GM18951 (cell line): ENCODE results near the gene SNX9.
"Not testable (repeated sequence)": the region's sequence is repeated elsewhere in the genome, so short reads cannot be mapped to it uniquely, and the experiment has no call there.

Experiments used
- POLR2A ChIP-seq: IDR thresholded peaks from 4 replicates; pipeline ENCODE4 v1.6.1; 2011; ENCODE audit warnings: mild to moderate bottlenecking; ENCODE audit not compliant: insufficient read length, insufficient read depth; ENCODE audit errors: extremely low read depth
- in situ Hi-C: fragments of 300-500 bp; cut with MboI; formaldehyde crosslinking; loops from one replicate; pipeline ENCODE4 v1.12.0; 2022; ENCODE audit warnings: low sequenced_read_pairs, mixed read lengths, inconsistent platforms; ENCODE audit not compliant: unreplicated experiment

Gene SNX9

GRCh38 chr6:157791450-157791849 lies 31.6 kb upstream of the SNX9 start:
- in situ Hi-C loops, result no loop called here
- TF ChIP-seq POLR2A, result no peak

GRCh38 chr6:157792671-157793070 lies 30.4 kb upstream of the SNX9 start:
- in situ Hi-C loops, result no loop called here

DNA sequence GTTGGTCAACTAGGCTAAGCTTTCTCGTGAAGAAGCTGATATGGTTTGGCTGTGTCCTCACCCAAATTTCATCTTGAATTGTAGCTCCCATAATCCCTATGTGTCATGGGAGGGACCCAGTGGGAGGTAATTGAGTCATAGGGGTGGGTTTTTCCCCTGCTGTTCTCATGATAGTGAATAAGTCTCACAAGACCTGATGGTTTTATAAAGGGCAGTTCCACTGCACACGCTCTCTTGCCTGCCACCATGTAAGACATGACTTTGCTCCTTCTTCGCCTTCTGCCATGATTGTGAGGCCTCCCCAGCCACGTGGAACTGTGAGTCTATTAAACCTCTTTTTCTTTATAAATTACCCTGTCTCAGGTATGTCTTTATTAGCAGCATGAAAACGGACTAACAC lies 29.0 kb upstream of the SNX9 start:
- in situ Hi-C loops, result not testable (repeated sequence)

More at GRCh38 chr6:157792671-157793070, 30.4 kb upstream of the SNX9 start:
- TF ChIP-seq POLR2A, result no peak

DNA sequence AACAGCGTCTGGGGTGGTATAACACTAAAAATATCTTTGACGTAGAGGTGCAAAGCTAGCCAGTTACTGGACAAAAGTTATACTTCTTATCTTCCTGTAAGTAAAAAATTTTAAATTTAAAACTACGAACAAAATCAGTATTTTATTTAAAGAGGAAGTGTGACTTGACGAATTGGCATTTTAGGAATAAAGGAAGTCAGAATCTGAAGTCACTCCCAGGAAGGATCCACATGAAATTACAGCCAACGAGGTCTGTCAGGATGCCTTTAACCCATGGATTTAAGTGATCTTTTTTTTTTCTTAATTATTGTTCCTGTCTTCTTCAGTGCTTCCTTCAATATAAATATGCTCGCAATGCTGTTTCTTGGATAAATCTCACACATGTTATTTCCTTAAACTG lies 27.2 kb upstream of the SNX9 start:
- no peak for TF ChIP-seq POLR2A
- in situ Hi-C loops, result no loop called here

- in situ Hi-C loops, result no loop called here
- TF ChIP-seq POLR2A, result no peak
Measured at GRCh38 chr6:157798851-157799250, 24.2 kb upstream of the SNX9 start.

DNA sequence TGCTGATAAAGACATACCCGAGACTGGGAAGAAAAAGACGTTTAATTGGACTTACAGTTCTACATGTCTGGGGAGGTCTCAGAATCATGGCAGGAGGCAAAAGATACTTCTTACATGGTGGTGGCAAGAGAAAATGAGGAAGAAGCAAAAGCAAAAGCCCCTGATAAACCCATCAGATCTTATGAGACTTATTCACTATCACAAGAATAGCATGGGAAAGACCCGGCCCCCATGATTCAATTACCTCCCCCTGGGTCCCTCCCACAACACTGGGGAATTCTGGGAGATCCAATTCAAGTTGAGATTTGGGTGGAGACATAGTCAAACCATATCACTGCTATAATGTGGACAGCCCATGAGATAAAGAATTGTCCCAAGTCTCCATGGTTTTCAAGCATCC lies 23.5 kb upstream of the SNX9 start:
- in situ Hi-C loops, result not testable (repeated sequence)

DNA sequence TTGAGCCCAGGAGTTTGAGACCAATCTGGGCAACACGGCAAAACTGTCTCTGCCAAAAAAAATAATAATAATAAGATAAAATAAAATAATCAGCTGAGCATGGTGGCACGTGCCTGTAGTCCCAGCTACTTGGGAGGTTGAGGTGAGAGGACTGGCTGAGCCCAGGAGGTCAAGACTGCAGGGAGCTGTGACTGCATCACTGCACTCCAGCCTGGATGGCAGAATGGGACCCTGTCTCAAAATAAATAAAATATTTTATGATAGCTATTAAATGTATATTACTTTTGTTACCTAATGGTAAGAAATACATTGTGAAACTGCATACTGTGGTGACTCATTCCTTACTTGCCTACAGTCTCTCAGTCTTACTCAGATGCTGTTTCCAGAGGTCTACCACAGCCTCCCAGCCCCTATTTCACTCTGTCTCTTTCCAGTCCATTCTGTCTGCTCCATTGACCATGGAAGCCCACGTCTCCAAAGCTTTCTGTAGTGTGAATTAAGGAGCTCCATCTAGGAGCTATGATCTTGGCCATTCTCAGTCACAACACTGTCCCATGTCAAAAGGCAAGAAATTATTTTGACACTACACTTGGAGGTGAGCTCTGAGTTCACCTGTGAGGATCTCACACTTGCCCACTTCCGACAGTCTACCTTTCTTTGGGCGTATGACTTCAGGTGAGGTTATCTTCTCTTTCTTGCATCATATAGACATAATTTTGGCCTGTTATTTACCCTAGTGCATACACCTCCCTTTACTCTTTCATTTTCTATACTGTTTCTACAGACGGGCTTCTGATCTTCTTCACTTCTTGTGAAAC lies 22.4 kb upstream of the SNX9 start:
- in situ Hi-C loops, result no loop called here
- TF ChIP-seq POLR2A, result no peak

DNA sequence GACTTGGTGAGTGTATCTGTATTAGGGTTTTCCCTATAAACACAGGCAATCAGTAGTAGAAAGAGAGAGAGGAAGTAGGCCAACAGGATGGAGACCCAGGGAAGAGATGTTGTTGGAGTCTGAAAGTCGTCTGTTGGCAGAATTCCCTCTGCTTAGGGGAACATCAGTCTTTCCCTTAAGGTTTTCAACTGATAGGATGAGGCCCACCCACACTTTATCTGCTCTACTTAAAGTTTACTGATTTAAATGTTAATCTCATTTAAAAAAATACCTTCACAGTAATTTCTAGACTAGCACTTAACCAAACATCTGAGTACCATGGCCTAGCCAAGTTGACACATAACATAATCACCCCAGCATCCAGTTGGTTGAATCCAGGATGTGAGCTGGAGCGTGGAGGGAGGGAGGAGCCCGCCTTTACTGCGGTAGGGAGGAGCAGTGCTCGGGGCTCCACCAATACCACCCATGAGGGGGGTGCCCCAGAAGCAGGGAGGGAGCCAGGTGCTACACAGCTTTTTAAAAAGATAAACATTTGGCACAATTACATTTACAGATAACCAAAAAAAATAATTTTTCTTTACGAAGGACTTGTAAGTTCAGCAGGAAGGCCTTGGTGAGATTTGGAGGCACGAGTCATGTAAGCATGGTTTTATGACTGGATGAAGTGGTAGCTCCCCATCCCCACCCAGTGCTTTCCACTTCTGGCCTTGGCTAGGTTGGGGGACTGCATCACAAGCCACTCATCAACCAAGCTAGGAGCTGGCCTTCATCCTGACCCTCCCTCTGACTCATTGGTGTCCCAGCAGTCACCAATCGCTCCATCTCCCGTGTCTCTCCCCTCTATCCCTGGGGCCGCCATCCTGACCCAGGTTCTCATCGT lies 18.4 kb upstream of the SNX9 start:
- in situ Hi-C loops, result no loop called here
- TF ChIP-seq POLR2A, result no peak

DNA sequence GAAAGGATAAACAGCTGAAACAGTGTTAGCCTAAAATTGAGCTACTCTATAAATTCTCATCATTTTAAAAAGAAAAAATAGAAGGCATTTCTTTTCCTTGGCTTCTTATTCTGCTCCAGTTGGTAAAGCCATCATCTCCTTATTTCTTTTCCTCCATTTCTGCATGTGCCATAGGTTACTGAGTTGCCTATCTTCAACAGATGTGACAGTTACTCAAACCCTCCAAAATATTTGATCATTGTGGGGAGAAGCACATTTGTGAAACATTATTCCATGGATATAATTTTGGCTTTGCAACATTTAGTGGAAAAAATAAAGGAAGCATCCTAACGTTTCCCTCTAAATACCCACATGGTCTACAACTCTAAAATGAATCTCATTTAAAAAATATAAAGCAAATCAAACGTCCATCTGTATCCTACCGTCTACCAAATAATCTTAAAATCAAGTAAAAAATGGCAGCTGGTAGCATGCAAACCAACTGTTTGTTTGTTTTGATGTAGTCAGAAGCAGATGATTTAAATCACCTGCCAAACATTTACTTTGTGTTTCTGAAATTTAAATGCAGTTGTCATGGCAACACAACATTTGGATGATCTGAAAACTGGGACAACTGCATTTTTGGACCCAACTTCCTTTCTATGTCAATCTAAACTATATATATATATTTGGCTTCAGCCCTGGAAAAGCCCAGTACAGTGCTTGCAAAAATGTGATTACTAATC lies 16.8 kb upstream of the SNX9 start:
- in situ Hi-C loops, result no loop called here
- no peak for TF ChIP-seq POLR2A

DNA sequence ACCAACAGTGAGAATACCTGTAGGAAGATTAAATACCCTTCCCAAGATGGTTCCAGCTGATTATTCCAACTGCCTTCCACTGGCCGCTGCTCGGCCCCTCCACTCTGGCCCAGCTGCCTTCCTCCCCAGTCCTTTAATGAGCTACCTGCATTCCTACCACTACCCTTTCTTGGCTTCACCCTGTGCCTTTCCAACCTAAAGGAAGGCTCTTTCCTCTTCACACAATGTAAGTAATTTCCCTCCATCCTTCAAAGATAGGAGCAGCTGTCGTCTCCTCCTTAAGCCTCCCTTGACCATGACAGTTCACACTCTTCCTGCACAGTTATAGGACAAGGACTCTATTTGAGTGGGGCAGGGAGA lies 16.2 kb upstream of the SNX9 start:
- no peak for TF ChIP-seq POLR2A
- in situ Hi-C loops, result no loop called here

GRCh38 chr6:157808405-157808950 lies 14.6 kb upstream of the SNX9 start:
- in situ Hi-C loops, result no loop called here
- no peak for TF ChIP-seq POLR2A

GRCh38 chr6:157809613-157810012 lies 13.4 kb upstream of the SNX9 start:
- no peak for TF ChIP-seq POLR2A
- in situ Hi-C loops, result no loop called here

DNA sequence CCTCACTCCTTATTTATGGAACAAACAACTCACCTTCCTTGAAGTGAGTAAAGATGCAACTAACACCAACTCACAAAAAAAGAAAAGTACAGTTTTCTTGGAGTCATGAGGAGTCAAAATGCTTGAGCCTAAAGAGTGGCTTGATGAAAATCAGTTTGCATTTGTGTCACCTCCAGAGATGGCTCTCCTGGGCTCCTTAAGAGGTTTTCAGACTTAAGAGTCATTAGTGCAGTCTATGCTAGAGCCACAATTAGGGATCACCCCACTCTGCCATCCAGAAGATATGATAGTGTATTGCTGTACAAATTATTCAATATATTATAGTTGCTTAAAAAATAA lies 11.9 kb upstream of the SNX9 start:
- TF ChIP-seq POLR2A, result no peak
- in situ Hi-C loops, result no loop called here

DNA sequence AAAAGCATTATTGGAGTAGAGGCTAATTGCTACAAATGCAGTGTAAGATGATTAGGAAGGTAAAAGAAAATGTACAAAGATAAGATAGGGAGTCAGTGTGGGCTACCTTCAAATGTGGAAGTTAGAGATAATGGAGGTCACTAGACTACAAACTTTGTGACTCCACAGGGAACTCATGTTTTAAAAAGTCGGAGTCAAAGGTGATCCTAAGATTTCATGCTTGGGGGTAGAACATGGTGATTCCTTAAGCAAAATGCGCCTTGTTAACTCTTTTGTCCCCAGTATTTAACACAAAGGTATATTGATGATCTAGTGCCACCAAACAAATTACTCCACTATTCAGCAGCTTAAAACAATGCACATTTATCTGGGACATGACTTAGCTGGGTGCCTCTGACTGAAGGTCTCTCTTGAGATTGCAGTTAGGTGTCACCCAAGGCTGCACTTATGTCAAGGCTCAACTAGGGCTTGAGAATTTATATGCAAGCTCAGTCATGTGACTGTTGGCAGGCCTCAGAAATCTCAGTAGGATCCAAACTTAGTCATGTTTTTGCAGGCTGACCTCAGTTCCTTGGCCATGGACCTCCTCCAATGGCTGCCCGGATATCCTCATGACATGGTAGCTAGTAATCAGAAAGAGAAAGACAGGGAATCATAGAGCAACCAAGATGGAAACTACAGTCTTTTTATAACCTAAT lies 11.4 kb upstream of the SNX9 start:
- TF ChIP-seq POLR2A, result no peak
- in situ Hi-C loops, result no loop called here
